NCI-H345 (cell line): Measurements from ENCODE around the gene ERCC1.
"Not testable (repeated sequence)": the region's sequence is repeated elsewhere in the genome, so short reads cannot be mapped to it uniquely, and the experiment has no call there.

Experiments
- DNase-seq: peaks from one replicate; lab custom pipeline; 2025; lab: John Stamatoyannopoulos, UW

Gene ERCC1

GRCh38 chr19:45455707-45456499, 32.2 kb upstream of the ERCC1 start:
- DNase-seq, result no peak

DNA sequence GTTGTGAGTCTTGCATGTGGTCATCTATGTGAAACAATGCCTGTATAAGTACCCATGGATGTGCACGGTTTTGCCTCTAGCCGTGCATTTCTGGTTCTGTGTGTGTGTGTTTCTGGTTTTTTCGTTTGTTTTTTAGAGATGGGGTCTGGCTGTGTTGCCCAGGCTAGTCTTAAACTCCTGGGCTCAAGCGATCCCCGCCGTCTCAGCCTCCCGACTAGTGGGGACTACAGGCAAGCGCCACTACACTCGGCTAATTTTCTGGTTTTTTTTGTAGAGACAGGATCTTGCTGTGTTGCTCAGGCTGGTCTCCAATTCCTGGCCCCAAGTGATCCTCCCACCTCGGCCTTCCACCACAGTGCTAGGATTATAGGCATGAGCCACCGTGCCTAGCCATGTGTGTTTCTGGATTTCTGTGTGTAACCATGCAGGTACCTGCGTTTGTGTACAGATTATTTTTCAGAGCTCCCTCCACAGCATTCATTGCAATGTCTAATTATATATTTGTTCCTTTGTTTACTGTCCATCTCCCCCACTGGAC, 28.2 kb upstream of the ERCC1 start:
- DNase-seq, result no peak

DNA sequence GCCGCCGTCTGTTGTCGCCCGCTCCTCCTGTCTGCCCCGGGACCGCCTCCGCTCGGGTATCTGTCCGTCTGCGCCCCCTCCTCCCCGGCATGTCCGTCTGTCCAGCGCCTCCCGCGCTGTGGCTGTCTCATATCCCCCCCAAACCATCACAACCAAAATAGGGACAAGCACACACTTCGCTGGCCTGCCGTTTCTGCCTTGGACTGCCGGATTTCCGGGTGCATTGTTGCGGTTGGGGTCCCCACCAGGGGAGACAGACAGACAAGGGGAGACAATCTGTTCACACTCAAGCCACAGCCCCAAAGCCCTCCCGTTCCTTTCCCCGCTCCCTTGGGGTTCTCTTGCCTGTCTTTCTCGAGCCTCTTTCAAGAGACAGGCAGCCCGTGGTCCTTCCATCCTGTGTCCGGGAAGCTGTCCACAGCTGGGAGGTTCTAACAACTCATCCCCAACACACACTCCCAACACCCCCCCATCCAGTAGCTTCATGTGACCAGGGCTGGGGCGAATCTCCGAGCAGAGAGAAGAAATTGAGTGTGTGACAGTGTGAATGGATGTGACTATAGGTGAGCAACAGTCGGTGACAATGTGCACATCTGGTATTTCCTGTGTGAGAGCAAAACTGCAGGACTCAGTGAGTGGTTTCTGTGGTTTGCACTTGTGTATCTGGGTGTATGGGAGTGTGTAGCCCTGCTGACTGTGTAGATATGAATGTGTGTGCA, 27.6 kb upstream of the ERCC1 start:
- DNase-seq, result no peak

DNA sequence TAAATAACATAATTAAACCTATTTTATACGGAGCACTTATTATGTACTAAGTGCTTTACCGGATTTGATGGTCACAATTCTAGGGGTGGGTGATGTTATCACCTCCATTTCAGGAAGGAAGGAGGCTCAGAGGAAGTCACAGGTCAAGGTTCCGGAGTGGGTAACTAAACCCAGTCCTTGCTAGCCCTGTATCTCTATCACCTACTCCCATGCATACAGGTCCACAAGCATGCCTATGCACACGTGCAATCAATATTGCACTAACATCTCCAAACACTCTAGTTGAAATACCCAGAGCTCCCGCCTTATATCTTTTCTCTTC, 26.3 kb upstream of the ERCC1 start:
- DNase-seq, result no peak

DNA sequence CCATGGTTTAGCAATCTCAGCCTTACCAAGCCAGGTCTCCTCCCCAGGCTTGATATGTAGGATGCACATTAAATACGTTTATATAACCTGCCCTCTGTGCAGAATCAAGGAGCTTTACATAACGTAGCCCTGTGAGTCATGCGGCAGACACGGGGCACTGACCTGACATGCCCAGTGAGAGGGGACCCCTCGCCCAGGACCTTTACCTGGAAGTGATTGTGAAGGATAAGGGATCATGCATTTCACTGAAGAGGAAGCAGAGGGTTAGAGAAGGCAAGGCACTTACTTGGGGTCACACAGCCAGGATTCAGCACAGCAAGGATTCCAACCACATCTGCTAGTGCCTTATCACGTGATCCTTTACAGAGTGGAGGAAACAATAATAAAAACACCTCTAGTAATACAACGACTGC, 25.2 kb upstream of the ERCC1 start:
- DNase-seq, result no peak

DNA sequence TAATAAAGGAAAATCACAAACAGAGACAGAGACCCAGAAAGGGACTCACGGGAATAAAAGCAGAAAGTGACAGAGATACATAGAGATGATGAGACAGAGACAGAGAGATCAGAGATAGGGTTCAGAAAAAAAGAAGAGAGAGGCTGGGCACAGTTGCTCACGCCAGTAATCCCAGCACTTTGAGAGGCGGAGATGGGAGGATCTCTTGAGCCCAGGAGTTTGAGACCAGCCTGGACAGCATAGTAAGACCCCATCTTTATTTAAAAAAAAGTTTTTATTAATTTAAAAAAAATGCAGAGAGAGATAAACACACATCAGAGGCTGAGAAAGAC, 24.7 kb upstream of the ERCC1 start:
- no peak for DNase-seq

GRCh38 chr19:45446944-45447343, 23.2 kb upstream of the ERCC1 start:
- DNase-seq, result no peak

DNA sequence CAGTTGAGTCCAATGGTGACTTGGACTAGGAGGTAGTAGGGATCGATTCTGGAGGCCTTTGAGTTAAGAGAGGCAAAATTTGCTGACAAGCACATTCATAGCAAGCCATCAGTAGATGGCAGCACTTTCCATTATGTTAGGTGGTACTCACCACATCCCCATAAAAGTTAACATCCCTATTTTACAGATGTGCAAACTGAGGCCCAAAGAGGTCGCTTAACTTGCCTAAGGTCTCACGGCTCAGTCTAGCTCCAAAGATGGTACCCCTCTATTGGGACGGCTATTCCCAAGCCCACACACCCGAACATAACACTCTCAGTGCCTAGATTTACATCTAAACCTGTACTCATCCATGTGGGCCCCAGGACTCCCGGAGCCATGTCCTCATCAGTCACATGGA, 22.6 kb upstream of the ERCC1 start:
- DNase-seq, result no peak

DNA sequence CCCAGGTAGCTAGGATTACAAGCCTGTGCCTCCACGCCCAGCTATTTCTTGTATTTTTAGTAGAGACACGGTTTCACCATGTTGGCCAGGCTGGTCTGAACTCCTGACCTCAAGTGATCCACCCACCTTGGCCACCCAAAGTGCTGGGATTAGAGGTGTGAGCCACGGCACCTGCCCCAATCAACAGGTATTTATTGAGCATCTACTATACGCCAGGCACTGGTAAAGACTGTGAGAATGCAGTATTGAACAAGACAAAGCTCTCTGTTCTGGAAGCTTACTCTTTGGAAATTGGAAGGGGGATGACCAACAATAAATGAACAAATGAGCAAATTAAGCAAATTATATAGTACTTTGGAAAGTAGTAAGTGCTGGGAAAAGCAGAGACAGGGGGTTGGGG, 21.4 kb upstream of the ERCC1 start:
- no peak for DNase-seq

DNA sequence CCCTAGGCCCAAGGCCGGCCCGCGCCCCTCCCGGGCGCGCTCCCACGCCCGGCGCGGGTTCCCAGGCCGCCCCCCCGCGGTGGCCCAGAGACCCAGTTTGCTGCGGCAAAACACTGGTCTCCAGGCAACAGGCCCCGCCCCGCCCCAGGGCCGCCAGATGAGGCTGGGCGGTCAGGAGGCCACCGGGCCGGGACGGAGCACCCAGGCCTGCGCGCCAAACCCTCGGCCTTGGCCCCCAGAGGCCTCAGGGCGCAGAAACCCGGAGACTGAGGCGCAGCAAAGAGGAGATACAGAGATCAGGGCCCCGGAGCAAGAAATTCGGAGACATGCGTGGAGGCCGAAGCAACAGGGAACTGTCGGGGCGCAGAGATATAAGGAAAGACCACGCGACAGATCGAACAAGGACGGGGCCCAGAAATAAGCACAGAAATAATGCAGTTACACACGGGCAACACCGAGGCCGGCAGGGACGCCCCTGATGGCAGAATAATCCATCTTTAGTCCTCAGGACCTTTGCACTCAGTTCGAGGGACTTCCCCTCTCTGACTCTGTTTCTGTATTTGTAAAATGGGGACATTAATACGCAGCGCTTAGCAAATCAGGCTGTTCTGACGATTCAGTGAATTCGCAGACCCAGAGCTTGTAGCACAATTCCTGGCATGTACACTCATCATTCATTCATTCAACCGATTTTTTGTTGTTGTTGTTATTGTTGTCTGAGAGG, 20.8 kb upstream of the ERCC1 start:
- DNase-seq, result peak; percentile 61

- peak; percentile 82 for DNase-seq
These were observed 20.0 kb upstream of the ERCC1 start for GRCh38 chr19:45443462-45444317.

DNA sequence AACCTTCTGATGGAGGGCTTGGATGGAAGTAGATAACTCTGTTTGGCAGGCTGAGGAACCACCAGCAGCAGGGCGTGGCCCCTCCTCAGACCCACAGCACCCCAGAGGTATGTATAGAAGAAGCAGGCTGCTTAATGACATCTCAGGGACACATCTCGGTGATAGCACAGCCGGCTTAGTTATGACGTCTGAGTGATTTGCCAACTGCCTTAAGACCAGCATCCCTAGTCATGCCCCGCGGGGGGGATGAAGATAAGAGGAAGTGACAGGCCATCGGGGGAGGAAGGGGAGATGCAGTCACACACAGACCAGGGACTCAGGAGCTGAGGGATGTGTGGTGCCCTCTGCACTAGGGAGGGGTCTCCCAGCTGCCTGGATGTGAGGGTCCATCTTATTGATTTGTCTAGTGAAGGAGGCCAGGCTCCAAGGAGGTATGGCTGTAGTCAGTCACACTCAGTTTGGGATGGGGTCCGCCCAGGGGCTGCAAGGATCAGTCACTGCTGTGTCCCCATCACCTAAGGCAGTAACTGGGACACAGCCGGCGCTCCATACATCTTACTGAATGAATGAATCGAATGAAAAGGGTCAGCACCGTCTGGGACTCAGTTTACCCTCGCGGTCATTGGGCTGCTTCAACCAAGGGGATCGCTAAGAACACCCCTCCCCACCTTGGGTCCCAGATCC, 19.2 kb upstream of the ERCC1 start:
- DNase-seq, result peak; percentile 26

- no peak for DNase-seq
These were observed 18.7 kb upstream of the ERCC1 start for GRCh38 chr19:45442408-45442777.

DNA sequence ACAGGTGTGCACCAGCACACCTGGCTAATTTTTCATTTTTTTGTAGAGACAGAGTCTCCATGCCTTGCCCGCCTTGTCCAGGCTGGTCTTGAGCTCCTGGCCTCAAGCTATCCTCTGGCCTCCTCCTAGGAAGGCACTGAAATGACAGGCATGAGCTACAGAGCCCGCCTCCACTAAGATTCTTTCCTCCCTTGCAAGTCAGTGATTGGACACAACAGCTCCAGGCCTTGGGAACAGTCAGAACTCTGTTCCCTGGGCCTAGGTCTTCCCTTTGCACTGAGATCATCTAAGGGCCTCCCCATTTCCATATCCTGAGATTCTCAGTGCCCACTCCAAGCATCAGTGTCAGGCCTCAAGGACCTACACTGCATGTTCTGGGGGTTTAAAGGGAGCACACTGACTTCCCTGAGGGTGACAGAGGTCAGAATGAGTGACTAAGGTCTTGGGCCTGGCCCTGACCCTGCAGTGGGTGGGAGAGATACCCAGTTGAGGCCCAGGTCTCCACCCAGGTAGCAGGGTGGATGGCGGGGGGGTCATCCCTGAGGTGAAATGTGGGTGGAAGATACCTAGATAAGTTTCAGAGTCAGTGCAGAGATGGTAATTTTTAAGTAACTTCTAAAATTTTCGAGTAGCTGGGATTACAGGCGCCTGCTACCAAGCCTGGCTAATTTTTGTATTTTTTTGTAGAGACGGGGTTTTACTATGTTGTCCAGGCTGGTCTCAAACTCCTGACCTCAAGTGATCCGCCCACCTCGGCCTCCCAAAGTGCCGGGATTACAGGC, 17.3 kb upstream of the ERCC1 start:
- DNase-seq, result no peak

DNA sequence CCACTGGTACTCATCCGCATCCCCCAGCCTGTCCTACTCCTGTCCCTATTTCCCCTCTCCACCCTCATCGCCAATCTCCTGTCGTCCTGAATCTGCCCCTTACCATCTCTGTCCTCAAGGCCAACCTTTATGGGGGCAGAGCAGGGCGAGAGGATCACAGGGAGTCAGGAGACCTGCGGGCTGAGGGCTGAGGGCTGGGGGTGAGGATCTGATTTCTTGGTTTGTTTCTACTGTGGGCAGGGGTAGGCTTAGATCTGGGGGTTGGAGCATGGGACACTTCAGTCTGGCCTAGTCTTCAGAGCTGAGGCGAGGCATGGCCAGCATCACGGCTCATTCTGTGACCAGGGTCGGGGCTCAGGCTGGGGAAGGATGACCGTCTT, 16.5 kb upstream of the ERCC1 start:
- DNase-seq, result no peak

GRCh38 chr19:45439569-45440258, 16.0 kb upstream of the ERCC1 start:
- peak; percentile 72 for DNase-seq

DNA sequence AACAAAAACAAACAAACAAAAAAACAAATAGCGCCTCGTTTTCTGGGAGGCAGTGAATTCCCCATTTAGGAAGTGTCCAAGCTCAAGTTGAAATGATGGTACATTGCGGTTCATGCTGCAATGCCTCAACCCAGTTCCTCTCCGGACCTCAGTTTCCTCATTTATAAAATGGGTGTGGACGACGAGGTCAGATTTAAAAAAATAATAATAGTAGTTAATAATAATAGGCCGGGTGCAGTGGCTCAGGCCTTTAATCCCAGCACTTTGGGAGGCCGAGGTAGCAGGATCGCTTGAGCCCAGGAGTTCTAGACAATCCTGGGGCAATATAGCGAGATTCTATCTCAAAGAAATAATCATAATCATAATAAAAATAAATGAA, 15.5 kb upstream of the ERCC1 start:
- no peak for DNase-seq

- no peak for DNase-seq
These were observed 13.6 kb upstream of the ERCC1 start for GRCh38 chr19:45437328-45437727.

DNA sequence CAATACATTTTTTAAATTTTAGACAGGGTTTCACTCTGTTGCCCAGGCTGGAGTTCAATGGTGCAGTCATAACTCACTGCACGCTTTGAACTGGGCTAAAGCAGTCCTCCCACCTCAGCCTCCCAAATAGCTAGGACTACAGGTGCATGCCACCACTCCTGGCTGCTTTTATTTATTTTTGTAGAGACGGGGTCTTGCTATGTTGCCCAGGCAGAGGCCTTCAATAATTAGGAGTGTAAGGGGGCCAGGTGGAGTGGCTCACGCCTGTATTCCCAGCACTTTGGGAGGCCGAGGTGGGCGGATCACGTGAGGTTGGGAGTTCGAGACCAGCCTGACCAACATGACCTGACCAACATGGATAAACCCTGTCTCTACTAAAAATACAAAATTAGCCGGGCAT, 8.8 kb upstream of the ERCC1 start:
- DNase-seq, result not testable (repeated sequence)

GRCh38 chr19:45431008-45431407, 7.3 kb upstream of the ERCC1 start:
- not testable (repeated sequence) for DNase-seq
